Choroid plexus epithelial cell (primary cell): ENCODE results near the gene ARHGAP4.

Experiments used
- DNase-seq: peaks from one replicate; pipeline ENCODE4 v3.0.0-alpha.2; 2010; ENCODE audit warnings: low read depth
- H3K4me3 ChIP-seq: 2 replicates; pipeline ENCODE4 v1.5.1; 2011; ENCODE audit warnings: low read depth, mild to moderate bottlenecking, control low read depth, low read length, moderate library complexity
- CTCF ChIP-seq: conservative IDR thresholded peaks from 2 replicates; pipeline ENCODE4 v1.5.1; 2011; ENCODE audit warnings: low read depth, mild to moderate bottlenecking, control low read depth, inconsistent platforms, low read length, moderate library complexity

Gene ARHGAP4

GRCh38 chrX:153971450-153972367 is 45.6 kb upstream of the ARHGAP4 start, which contains the start of gene HCFC1:
Gene HCFC1, minus strand, starts transcription at chrX:153971818. Its CDS starts 978 bp downstream, at chrX:153970840.
- DNase-seq, result peak; percentile 88
- peak within 1 kb of the TSS; percentile 83 for H3K4me3 ChIP-seq
- no peak for TF ChIP-seq CTCF

GRCh38 chrX:153971124-153971449 is 45.0 kb upstream of the ARHGAP4 start:
- DNase-seq, result peak; percentile 90
- no peak for TF ChIP-seq CTCF
- peak overlapping the region; percentile 83 for H3K4me3 ChIP-seq

GRCh38 chrX:153970357-153971123 is 44.5 kb upstream of the ARHGAP4 start:
- peak overlapping the region; percentile 83 for H3K4me3 ChIP-seq
- DNase-seq, result peak; percentile 85
- TF ChIP-seq CTCF, result no peak

- no peak for TF ChIP-seq CTCF
- peak overlapping the region; percentile 83 for H3K4me3 ChIP-seq
- peak; percentile 44 for DNase-seq
Observed at GRCh38 chrX:153969904-153970356, 43.9 kb upstream of the ARHGAP4 start.

GRCh38 chrX:153969125-153969903 is 43.2 kb upstream of the ARHGAP4 start:
- H3K4me3 ChIP-seq, result peak overlapping the region; percentile 83

GRCh38 chrX:153968754-153969124 is 42.7 kb upstream of the ARHGAP4 start:
- no peak for TF ChIP-seq CTCF
- DNase-seq, result no peak
- peak overlapping the region; percentile 83 for H3K4me3 ChIP-seq

More at GRCh38 chrX:153969125-153969903, 43.2 kb upstream of the ARHGAP4 start:
- TF ChIP-seq CTCF, result no peak
- DNase-seq, result no peak
